ENCODE data around the gene RILPL2.

DNA sequence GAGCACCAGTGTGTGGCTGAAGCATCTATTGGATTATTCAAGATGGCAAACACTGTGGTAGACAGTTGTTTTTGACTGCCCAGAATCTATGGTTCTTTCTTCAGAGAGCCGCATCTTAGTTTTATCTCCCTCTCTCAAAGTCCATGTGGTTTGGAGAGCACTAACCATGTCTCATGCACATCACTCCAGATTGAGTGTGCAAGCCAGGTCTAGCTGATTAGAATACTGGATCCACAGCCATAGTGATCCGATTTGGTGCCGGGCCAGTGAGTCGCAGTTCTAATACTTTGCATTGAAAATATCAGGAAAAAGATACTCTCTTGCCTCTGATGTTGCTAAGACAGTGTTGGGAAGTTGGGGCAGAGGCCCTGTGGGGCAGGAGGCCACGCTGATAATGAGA is 67.3 kb downstream of the RILPL2 start:
- TF ChIP-seq ZNF274 (IDR thresholded peaks at IDR 0.05; ENCODE audit: low read depth, low read length): no peak
- no peak for TF ChIP-seq SUZ12 (IDR thresholded peaks at IDR 0.05; ENCODE audit: extremely low read depth, insufficient read depth, insufficient read length)

Data from NT2/D1 (cell line).